ENCODE data around the gene SDK1. TPM values are rescaled to one million over a fixed set of nuclear protein-coding genes. Genes with fewer than 3 reads are reported as not detected.

SDK1 gene
- total RNA-seq, 1 experiment from 2014 or later: 7.1 TPM

- POLR2A ChIA-PET: no interaction called here
- BruUV-seq (replicated peaks): no TSS peak
- intact Hi-C loops (cut with micrococcal nuclease; ENCODE audit: unreplicated experiment): no loop called here
- Histone ChIP-seq H3K4me3 (ENCODE audit: low read depth, low read length) (no peak overlapping the region), H3K4me1 (no peaks in the 10 kb centered on the region), H3K9me3 (no peaks in the 10 kb centered on the region), H3K27me3 (replicated peaks; ENCODE audit: control insufficient read depth, insufficient read depth, low read length) (no peaks in the 10 kb centered on the region), H3K36me3 (ENCODE audit: control insufficient read depth, insufficient read depth, low read length) (no peaks in the 10 kb centered on the region)
- Mint-ChIP-seq H3K4me1 (ENCODE audit: low read depth, unreplicated experiment) (no peaks in the 10 kb centered on the region), H3K9me3 (ENCODE audit: unreplicated experiment) (no peaks in the 10 kb centered on the region), H3K36me3 (ENCODE audit: insufficient read depth, unreplicated experiment) (no peaks in the 10 kb centered on the region), H3K27ac (ENCODE audit: unreplicated experiment) (no peak overlapping the region), H3K4me3 (ENCODE audit: unreplicated experiment) (no peak overlapping the region), H3K27me3 (ENCODE audit: insufficient read depth, unreplicated experiment) (no peaks in the 10 kb centered on the region)
- CTCF ChIA-PET: no interaction called here
- DNase-seq: peak in 1 of 2 experiments; percentile 13
- TF ChIP-seq CTCF (IDR thresholded peaks at IDR 0.05; ENCODE audit: insufficient read depth in 1 of 2, low read depth in 1 of 2, low read length in 1 of 2, severe bottlenecking in 1 of 2, unreplicated experiment in 1 of 2): no peak
Observed at GRCh38 chr7:4113976-4114375, 812.9 kb downstream of the SDK1 start.

- BruUV-seq (replicated peaks): no TSS peak
- no peak overlapping the region for H3K4me3 Mint-ChIP-seq (ENCODE audit: unreplicated experiment)
- no peaks in the 10 kb centered on the region for H3K36me3 Mint-ChIP-seq (ENCODE audit: insufficient read depth, unreplicated experiment)
- H3K27me3 Mint-ChIP-seq (ENCODE audit: insufficient read depth, unreplicated experiment): no peaks in the 10 kb centered on the region
- no peak for DNase-seq
- Histone ChIP-seq H3K4me1 (no peaks in the 10 kb centered on the region), H3K27me3 (replicated peaks; ENCODE audit: control insufficient read depth, insufficient read depth, low read length) (no peaks in the 10 kb centered on the region), H3K4me3 (ENCODE audit: low read depth, low read length) (no peak overlapping the region), H3K9me3 (peaks cover 9% of the 10 kb centered on the region), H3K36me3 (ENCODE audit: control insufficient read depth, insufficient read depth, low read length) (no peaks in the 10 kb centered on the region)
- no peak for TF ChIP-seq CTCF (IDR thresholded peaks at IDR 0.05; ENCODE audit: insufficient read depth in 1 of 2, low read depth in 1 of 2, low read length in 1 of 2, severe bottlenecking in 1 of 2, unreplicated experiment in 1 of 2)
- no peaks in the 10 kb centered on the region for H3K4me1 Mint-ChIP-seq (ENCODE audit: low read depth, unreplicated experiment)
- ChIA-PET POLR2A (no interaction called here), CTCF (no interaction called here)
- H3K9me3 Mint-ChIP-seq (ENCODE audit: unreplicated experiment): peaks cover 13% of the 10 kb centered on the region
- no peak overlapping the region for H3K27ac Mint-ChIP-seq (ENCODE audit: unreplicated experiment)
- intact Hi-C loops (cut with micrococcal nuclease; ENCODE audit: unreplicated experiment): no loop called here
Observed at GRCh38 chr7:4115442-4115841, 814.4 kb downstream of the SDK1 start.

- no TSS peak for BruUV-seq (replicated peaks)
- H3K27me3 Mint-ChIP-seq (ENCODE audit: insufficient read depth, unreplicated experiment): no peaks in the 10 kb centered on the region
- DNase-seq: no peak
- no peaks in the 10 kb centered on the region for H3K4me1 ChIP-seq
- no peaks in the 10 kb centered on the region for H3K4me1 Mint-ChIP-seq (ENCODE audit: low read depth, unreplicated experiment)
- H3K27me3 ChIP-seq (replicated peaks; ENCODE audit: control insufficient read depth, insufficient read depth, low read length): no peaks in the 10 kb centered on the region
- intact Hi-C loops (cut with micrococcal nuclease; ENCODE audit: unreplicated experiment): no loop called here
- POLR2A ChIA-PET: no interaction called here
- no peaks in the 10 kb centered on the region for H3K36me3 Mint-ChIP-seq (ENCODE audit: insufficient read depth, unreplicated experiment)
- no peak overlapping the region for H3K4me3 Mint-ChIP-seq (ENCODE audit: unreplicated experiment)
- H3K9me3 ChIP-seq: peaks cover 9% of the 10 kb centered on the region
- no peak for TF ChIP-seq CTCF (IDR thresholded peaks at IDR 0.05; ENCODE audit: insufficient read depth in 1 of 2, low read depth in 1 of 2, low read length in 1 of 2, severe bottlenecking in 1 of 2, unreplicated experiment in 1 of 2)
- H3K27ac Mint-ChIP-seq (ENCODE audit: unreplicated experiment): no peak overlapping the region
- H3K9me3 Mint-ChIP-seq (ENCODE audit: unreplicated experiment): peaks cover 15% of the 10 kb centered on the region
- H3K36me3 ChIP-seq (ENCODE audit: control insufficient read depth, insufficient read depth, low read length): no peaks in the 10 kb centered on the region
- CTCF ChIA-PET: no interaction called here
- H3K4me3 ChIP-seq (ENCODE audit: low read depth, low read length): no peak overlapping the region
Observed at GRCh38 chr7:4115941-4116610, 815.0 kb downstream of the SDK1 start.

Measured in Caco-2 (cell line).